SIG-M5 treated with dmso at 0.1 percent for 504 hours (cell line): ENCODE measurements around the gene KIF1B.
"Not testable (repeated sequence)": the region's sequence is repeated elsewhere in the genome, so short reads cannot be mapped to it uniquely, and the experiment has no call there.

Experiments used
- DNase-seq: peaks from one replicate; lab custom pipeline; 2025; ENCODE audit not compliant: unreplicated experiment; lab: John Stamatoyannopoulos, UW

KIF1B gene

DNA sequence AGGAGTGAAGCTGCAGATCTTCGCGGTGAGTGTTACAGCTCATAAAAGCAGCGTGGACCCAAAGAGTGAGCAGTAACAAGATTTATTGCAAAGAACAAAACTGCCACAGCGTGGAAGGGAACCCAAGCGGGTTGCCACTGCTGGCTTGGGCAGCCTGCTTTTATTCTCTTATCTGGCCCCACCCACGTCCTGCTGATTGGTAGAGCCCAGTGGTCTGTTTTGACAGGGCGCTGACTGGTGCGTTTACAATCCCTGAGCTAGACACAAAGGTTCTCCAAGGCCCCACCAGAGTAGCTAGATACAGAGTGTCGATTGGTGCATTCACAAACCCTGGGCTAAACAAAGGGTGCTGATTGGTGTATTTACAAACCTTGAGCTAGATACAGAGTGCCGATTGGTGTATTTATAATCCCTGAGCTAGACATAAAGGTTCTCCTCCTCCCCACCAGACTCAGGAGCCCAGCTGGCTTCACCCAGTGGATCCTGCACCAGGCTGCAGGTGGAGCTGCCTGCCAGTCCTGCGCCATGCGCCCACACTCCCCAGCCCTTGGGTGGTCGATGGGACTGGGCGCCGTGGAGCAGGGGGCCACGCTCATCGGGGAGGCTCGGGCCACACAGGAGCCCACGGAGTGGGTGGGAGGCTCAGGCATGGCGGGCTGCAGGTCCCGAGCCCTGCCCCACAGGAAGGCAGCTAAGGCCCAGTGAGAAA lies 215.6 kb downstream of the KIF1B start:
- not testable (repeated sequence) for DNase-seq

DNA sequence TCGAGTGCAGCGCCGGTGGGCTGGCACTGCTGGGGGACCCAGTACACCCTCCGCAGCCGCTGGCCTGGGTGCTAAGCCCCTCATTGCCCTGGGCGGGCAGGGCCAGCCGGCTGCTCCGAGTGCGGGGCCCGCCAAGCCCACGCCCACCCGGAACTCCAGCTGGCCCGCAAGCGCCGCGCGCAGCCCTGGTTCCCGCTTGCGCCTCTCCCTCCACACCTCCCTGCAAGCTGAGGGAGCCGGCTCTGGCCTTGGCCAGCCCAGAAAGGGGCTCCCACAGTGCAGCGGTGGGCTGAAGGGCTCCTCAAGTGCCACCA lies 216.1 kb downstream of the KIF1B start:
- DNase-seq, result not testable (repeated sequence)

DNA sequence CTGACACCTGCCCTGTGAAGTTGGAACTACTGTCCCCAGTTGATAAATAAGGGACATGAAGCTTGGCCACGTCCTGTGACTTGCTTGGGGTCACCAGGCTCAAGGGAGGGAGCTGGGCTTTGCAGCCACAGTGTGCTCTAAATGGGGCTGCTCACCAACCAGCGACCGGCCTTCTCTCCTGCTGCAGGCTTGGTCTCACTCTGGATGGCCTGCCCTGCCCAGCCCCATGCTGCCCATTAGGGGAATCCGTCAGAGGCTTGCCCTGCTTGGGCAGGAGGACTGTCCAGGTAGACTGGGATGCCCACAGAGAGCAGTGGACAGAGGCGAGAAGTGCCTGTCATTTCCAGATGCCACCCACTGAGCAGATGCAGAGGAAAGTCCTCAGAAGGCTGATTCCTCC lies 218.6 kb downstream of the KIF1B start:
- no peak for DNase-seq

GRCh38 chr1:10429868-10430215 lies 219.5 kb downstream of the KIF1B start:
- DNase-seq, result peak; percentile 23

DNA sequence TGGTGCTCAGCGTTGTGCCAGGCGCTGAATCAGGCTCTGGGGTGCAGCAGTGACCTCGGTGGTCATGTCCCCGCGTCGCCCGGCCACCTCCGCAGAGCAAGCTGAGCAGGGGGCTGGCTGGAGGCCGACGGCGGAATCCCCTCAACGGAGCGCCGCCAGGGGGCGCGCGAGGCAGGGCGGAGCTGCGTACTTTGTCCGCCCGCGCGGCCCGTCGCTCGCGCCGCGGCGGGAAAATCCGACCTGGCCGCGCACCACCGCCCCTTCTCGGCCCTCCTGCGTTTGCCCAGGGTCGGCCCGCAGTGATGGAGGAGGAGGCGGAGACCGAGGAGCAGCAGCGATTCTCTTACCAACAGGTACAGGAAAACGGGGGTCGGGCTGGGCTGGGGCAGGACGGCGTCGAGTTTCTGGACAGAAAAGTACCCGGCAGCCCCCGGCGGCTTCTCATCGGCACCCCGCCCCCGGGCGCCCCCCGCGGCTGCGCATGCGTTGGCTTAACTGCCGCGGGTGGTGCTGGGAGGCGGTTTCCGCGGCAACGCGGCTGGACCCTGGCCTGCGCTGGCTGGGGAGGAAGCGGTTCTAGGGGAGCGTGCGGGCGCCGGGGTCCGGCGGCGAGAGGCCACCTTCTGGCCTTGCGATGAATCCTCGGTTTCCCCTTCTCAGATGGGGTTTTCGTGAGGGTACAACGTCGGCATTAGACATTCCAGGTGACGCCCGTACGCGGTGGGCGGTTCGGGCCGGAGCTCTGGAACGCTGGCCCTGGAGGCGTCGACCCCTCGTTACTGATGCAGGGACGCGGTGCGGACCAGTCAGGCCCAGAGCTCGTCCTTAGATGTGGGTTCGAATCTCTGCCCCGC lies 220.1 kb downstream of the KIF1B start, which contains the start of gene CENPS:
Gene CENPS (plus strand): TSS at position 218 of the 854 bp plus-strand sequence. CDS start 85 bp downstream, at position 303.
- DNase-seq, result peak; percentile 79
